Lower lobe of right lung (tissue), 2 donors: Measurements from ENCODE around the gene FGF19. TPM values are rescaled to one million over a fixed set of nuclear protein-coding genes. Genes with fewer than 3 reads are reported as not detected.
A peak's percentile ranks its signal among the peaks of the same experiment; 100 is the strongest.

Source experiments
- ATAC-seq, 2 donors: fragments of 200-7000 bp; cut with Tn5 transposase; one replicate each; pipeline ENCODE4 v1.9.1; 2020 to 2022; ENCODE audit warnings: mild to moderate bottlenecking in 2 of 2, moderate library complexity in 2 of 2
- DNase-seq: peaks from one replicate; pipeline ENCODE4 v3.0.0-alpha.2; 2020
- H3K27ac ChIP-seq: fragments of 200-600 bp; one replicate; pipeline ENCODE4 v1.8.0; 2022
- H3K27me3 ChIP-seq: fragments of 200-600 bp; one replicate; pipeline ENCODE4 v1.8.0; 2022; ENCODE audit warnings: low read depth
- H3K36me3 ChIP-seq: fragments of 200-600 bp; one replicate; pipeline ENCODE4 v1.8.0; 2022; ENCODE audit warnings: mild to moderate bottlenecking
- H3K4me1 ChIP-seq: fragments of 200-600 bp; one replicate; pipeline ENCODE4 v1.8.0; 2022
- H3K4me3 ChIP-seq: fragments of 200-600 bp; one replicate; pipeline ENCODE4 v1.8.0; 2022; ENCODE audit warnings: mild to moderate bottlenecking
- H3K9me3 ChIP-seq: fragments of 200-600 bp; one replicate; pipeline ENCODE4 v1.8.0; 2022
- CTCF ChIP-seq: fragments of 200-600 bp; IDR thresholded peaks from one replicate; pipeline ENCODE4 v1.8.0; 2022; ENCODE audit warnings: antibody characterized with exemption, mild to moderate bottlenecking
- intact Hi-C: fragments of 100-400 bp; cut with DNase I; formaldehyde crosslinking; loops from one replicate; pipeline ENCODE4 v1.11.0; 2022
- total RNA-seq: library from RNA; stranded (reverse); fragmentation: NEBNext Ultra II Directional; extraction: Animal tissue kit (Norgen Biotek cat#: 25700); gene quantifications from one replicate; pipeline ENCODE4 v1.2.1, GENCODE V29; 2021
- donor health status: DM: no; HTN: yes; CAD: no; lungs with severe emphysema.

Gene FGF19
- total RNA-seq, 1 donor from 2014 or later: not detected

DNA sequence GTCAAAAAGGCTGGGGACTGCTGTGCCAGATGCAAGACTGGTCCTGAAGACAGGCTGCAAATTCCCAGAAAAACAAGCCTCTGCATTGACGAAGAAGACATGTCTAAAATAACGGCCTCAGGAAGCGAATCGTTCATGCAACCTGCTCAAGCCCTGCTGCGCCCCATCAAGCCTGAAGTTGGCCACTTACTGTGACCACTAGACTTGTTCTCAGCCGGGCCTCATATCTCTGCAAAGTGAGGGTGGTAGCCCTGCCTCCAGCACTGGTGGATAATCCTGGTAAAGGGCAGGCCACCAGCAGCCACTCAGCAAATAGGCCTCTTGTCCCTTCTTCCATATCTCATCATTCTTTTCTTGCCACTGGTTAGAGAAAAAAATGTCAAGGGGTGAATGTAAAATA, 40.5 kb downstream of the FGF19 start:
- H3K36me3 ChIP-seq: peaks cover 56% of the 10 kb centered on the region
- no peak for ATAC-seq

DNA sequence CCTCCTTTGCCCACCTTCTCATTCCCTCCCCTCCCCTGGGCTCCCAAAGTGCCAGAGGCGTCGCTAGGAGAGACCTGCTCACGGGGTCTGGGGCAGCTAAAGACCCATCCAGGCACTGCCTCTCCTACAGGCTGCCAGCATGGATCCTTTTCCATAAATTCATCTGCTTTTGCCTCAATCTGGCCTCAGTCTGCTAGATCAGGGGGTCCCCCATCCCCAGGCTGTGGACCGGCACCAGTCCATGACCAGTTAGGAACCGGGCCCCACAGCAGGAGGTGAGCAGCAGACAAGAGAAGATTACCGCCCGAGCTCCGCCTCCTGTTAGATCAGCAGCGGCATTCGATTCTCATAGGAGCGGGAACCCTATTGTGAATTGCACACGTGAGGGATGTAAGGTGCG, 41.0 kb downstream of the FGF19 start:
- no peaks in the 10 kb centered on the region for H3K4me1 ChIP-seq
- no peak overlapping the region for H3K27ac ChIP-seq
- intact Hi-C loops: no loop called here
- ATAC-seq: no peak
- no peaks in the 10 kb centered on the region for H3K9me3 ChIP-seq
- H3K36me3 ChIP-seq: peaks cover 54% of the 10 kb centered on the region
- no peaks in the 10 kb centered on the region for H3K27me3 ChIP-seq
- peak; percentile 29 for DNase-seq
- no peak overlapping the region for H3K4me3 ChIP-seq
- no peak for TF ChIP-seq CTCF

More for the DNA sequence above, 40.5 kb downstream of the FGF19 start:
- no peaks in the 10 kb centered on the region for H3K9me3 ChIP-seq
- no peaks in the 10 kb centered on the region for H3K4me1 ChIP-seq
- no peak for TF ChIP-seq CTCF
- intact Hi-C loops: no loop called here
- DNase-seq: peak; percentile 33
- H3K27ac ChIP-seq: no peak overlapping the region
- H3K4me3 ChIP-seq: no peak overlapping the region
- no peaks in the 10 kb centered on the region for H3K27me3 ChIP-seq

GRCh38 chr11:69662021-69662698, 41.7 kb downstream of the FGF19 start:
- TF ChIP-seq CTCF: no peak
- no peak overlapping the region for H3K4me3 ChIP-seq
- no peaks in the 10 kb centered on the region for H3K27me3 ChIP-seq
- H3K4me1 ChIP-seq: no peaks in the 10 kb centered on the region
- ATAC-seq (no peak), DNase-seq (peak; percentile 18)
- H3K27ac ChIP-seq: no peak overlapping the region
- H3K36me3 ChIP-seq: peaks cover 48% of the 10 kb centered on the region
- H3K9me3 ChIP-seq: no peaks in the 10 kb centered on the region
- intact Hi-C loops: no loop called here

- ATAC-seq (no peak), DNase-seq (peak; percentile 23)
- no peak for TF ChIP-seq CTCF
- H3K27ac ChIP-seq: no peak overlapping the region
- H3K36me3 ChIP-seq: peaks cover 40% of the 10 kb centered on the region
- no peaks in the 10 kb centered on the region for H3K27me3 ChIP-seq
- intact Hi-C loops: no loop called here
- H3K9me3 ChIP-seq: no peaks in the 10 kb centered on the region
- no peaks in the 10 kb centered on the region for H3K4me1 ChIP-seq
- no peak overlapping the region for H3K4me3 ChIP-seq
These were observed 42.5 kb downstream of the FGF19 start for GRCh38 chr11:69661413-69661715.

GRCh38 chr11:69660001-69660500, 43.8 kb downstream of the FGF19 start:
- ATAC-seq: no peak
- TF ChIP-seq CTCF: no peak
- intact Hi-C loops: no loop called here

More at GRCh38 chr11:69660001-69660500, 43.8 kb downstream of the FGF19 start:
- peak; percentile 14 for DNase-seq
- Histone ChIP-seq H3K9me3 (no peaks in the 10 kb centered on the region), H3K4me3 (no peak overlapping the region), H3K27ac (no peak overlapping the region), H3K27me3 (no peaks in the 10 kb centered on the region), H3K36me3 (peaks cover 27% of the 10 kb centered on the region), H3K4me1 (no peaks in the 10 kb centered on the region)
